ENCODE results near the gene BTLA. TPM values are rescaled to one million over a fixed set of nuclear protein-coding genes. Genes with fewer than 3 reads are reported as not detected.

Gene BTLA
- total RNA-seq, 4 donors from 2014 or later, result 2.9 TPM; not detected in 3

DNA sequence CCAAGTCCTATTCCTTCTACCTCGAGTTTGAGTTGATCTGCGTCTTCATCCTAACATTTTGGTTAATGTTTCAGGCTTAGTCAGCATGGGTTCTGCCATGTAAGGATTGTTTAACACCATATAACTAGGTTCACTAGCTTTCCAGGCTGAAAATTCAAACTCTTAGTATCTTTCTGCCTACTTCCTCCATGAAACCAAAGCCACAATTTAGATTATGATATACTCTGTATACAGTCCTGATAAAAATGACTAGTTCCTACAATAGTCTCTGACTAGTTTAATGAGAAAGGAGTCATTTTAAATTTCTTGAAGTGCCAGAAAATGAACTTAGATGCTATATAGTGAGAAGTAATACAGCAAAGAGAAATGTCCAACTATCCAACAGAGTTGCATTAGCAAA is 6.6 kb upstream of the BTLA start:
- DNase-seq (ENCODE audit: low spot score in 2 of 2), result no peak
- TF ChIP-seq, protein P1, sequence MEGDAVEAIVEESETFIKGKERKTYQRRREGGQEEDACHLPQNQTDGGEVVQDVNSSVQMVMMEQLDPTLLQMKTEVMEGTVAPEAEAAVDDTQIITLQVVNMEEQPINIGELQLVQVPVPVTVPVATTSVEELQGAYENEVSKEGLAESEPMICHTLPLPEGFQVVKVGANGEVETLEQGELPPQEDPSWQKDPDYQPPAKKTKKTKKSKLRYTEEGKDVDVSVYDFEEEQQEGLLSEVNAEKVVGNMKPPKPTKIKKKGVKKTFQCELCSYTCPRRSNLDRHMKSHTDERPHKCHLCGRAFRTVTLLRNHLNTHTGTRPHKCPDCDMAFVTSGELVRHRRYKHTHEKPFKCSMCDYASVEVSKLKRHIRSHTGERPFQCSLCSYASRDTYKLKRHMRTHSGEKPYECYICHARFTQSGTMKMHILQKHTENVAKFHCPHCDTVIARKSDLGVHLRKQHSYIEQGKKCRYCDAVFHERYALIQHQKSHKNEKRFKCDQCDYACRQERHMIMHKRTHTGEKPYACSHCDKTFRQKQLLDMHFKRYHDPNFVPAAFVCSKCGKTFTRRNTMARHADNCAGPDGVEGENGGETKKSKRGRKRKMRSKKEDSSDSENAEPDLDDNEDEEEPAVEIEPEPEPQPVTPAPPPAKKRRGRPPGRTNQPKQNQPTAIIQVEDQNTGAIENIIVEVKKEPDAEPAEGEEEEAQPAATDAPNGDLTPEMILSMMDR (IDR thresholded peaks at IDR 0.05), result no peak
- no peak for TF ChIP-seq POLR2A (IDR thresholded peaks at IDR 0.05)
- TF ChIP-seq POLR2AphosphoS5 (IDR thresholded peaks at IDR 0.05), result no peak
- Histone ChIP-seq H3K4me1 (no peaks in the 10 kb centered on the region), H3K4me3 (no peak overlapping the region), H3K27ac (no peak overlapping the region), H3K9me3 (no peaks in the 10 kb centered on the region), H3K36me3 (no peaks in the 10 kb centered on the region), H3K27me3 (no peaks in the 10 kb centered on the region)
- WGBS, result 24% methylated on average over 2 of the region's 2 CpGs

DNA sequence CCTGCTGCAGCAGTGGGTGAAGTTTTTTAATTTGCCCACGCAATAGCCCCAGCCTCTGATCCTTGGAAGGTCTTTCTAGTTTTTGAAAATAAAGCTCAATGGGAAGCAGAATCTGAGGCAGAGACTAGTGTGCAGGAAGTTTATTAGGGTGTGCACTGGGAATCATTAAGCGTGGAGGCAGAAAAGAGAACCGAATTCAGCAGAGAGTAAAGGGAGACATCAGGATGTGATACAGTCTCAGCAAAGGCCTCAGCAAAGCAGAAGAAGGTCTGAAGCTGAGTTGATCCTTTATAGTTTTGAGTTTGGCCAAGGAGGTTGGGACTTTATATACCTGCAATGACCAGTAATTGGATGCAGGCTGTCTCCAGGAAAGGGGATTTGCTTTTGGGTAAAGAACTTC is 4.9 kb upstream of the BTLA start:
- WGBS, result 73% methylated on average over 3 of the region's 3 CpGs
- Histone ChIP-seq H3K4me1 (no peaks in the 10 kb centered on the region), H3K27ac (no peak overlapping the region), H3K36me3 (no peaks in the 10 kb centered on the region), H3K4me3 (no peak overlapping the region), H3K9me3 (no peaks in the 10 kb centered on the region), H3K27me3 (no peaks in the 10 kb centered on the region)
- no peak for DNase-seq (ENCODE audit: low spot score in 2 of 2)
- no peak for TF ChIP-seq POLR2A (IDR thresholded peaks at IDR 0.05)
- TF ChIP-seq POLR2AphosphoS5 (IDR thresholded peaks at IDR 0.05), result no peak
- TF ChIP-seq, protein P1 (IDR thresholded peaks at IDR 0.05), result no peak
- no peak for TF ChIP-seq EP300 (IDR thresholded peaks at IDR 0.05)

DNA sequence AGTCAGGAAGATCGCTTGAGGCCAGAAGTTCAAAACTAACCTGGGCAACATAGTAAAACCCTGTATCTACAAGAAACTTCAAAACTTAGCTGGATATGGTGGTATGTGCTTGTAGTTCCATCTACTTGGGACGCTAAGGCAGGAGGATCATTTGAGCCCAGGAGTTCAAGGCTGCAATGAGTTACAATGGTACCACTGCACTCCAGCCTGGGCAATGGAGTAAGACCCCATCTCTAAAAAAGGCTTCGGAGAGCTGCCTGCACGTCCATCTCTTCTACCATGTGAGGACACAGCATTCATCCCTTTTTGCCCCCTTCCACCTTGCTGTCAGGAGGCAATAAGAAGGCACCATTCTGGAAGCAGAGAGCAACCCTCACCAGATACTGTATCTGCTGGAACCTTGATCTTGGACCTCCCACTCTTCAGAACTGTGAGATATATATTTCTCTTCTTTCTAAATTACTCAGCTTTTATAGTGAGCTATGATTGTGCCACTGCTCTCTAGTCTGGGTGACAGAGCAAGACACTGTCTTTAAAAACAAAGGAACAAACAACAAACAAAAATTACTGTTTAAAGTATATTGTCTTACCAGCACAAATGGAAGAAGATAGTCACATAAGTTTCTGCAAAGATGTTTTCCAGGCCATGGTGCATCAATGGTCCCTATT is 4.2 kb upstream of the BTLA start:
- 87% methylated on average over 4 of the region's 4 CpGs for WGBS
- no peak for TF ChIP-seq EP300 (IDR thresholded peaks at IDR 0.05)
- TF ChIP-seq, protein P1 (IDR thresholded peaks at IDR 0.05), result no peak
- no peak for TF ChIP-seq POLR2A (IDR thresholded peaks at IDR 0.05)
- TF ChIP-seq POLR2AphosphoS5 (IDR thresholded peaks at IDR 0.05), result no peak
- Histone ChIP-seq H3K9me3 (no peaks in the 10 kb centered on the region), H3K27ac (no peak overlapping the region), H3K4me3 (no peak overlapping the region), H3K36me3 (no peaks in the 10 kb centered on the region), H3K27me3 (no peaks in the 10 kb centered on the region), H3K4me1 (no peaks in the 10 kb centered on the region)
- DNase-seq (ENCODE audit: low spot score in 2 of 2), result no peak

DNA sequence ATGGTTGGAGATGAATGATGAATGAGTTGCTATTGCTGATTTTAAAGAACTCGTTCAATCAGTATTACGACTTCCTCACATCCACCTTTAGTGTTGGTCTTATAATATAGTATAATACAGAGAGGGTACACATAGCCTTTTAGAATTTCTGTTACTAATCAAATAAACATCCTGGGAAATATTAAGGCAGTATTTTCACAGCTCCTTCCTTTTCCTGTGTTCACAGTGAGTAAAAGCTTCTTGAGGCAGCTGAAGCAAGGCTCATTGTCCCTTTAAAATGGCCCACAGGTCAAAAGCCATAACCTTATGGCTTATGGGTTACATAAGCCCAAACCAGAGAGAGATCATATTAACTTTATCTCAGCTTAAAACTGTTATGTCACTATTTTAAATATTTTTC is 1.3 kb upstream of the BTLA start:
- TF ChIP-seq EP300 (IDR thresholded peaks at IDR 0.05) (no peak), POLR2AphosphoS5 (IDR thresholded peaks at IDR 0.05) (no peak), POLR2A (IDR thresholded peaks at IDR 0.05) (no peak)
- TF ChIP-seq, protein P1 (IDR thresholded peaks at IDR 0.05), result no peak
- no peaks in the 10 kb centered on the region for H3K9me3 ChIP-seq
- 85% methylated on average over 2 of the region's 2 CpGs for whole genome bisulfite sequencing
- no peak for DNase-seq (ENCODE audit: low spot score in 2 of 2)
- H3K4me3 ChIP-seq, result no peak overlapping the region
- H3K27ac ChIP-seq, result no peak overlapping the region
- H3K4me1 ChIP-seq, result no peaks in the 10 kb centered on the region
- no peaks in the 10 kb centered on the region for H3K27me3 ChIP-seq
- no peaks in the 10 kb centered on the region for H3K36me3 ChIP-seq

DNA sequence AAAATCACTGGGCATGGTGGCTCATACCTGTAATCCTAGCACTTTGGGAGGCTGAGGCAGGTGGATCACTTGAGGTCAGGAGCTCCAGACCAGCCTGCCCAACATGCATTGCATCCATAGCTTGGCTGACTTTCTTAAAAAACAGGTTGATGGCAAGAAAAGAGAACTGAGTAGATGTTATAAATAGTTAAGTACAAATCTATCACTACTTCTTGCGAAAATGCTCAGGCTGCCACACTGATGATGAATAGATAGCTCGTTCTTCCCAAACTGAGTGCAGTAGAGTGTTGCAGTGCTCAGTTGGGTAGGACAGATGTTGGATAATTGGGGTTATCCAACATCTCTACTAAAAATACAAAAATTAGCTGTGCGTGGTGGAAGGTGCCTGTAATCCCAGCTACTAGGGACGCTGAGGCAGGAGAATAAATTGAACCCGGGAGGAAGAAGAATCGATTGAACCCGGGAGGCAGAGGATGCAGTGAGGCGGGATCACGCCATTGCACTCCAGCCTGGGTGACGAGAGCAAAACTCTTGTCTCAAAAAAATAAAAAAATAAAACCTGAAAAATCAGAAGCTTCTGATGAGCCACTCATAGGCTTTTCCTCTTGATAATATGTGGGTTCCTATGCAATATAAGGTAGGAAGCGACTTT is 1.2 kb downstream of the BTLA start:
- no peak overlapping the region for H3K4me3 ChIP-seq
- no peak for DNase-seq (ENCODE audit: low spot score in 2 of 2)
- H3K27me3 ChIP-seq, result no peaks in the 10 kb centered on the region
- H3K9me3 ChIP-seq, result no peaks in the 10 kb centered on the region
- H3K36me3 ChIP-seq, result no peaks in the 10 kb centered on the region
- no peak overlapping the region for H3K27ac ChIP-seq
- H3K4me1 ChIP-seq, result no peaks in the 10 kb centered on the region
- 94% methylated on average over 11 of the region's 11 CpGs for WGBS
- TF ChIP-seq, protein P1 (IDR thresholded peaks at IDR 0.05), result no peak
- TF ChIP-seq EP300 (IDR thresholded peaks at IDR 0.05), result no peak
- TF ChIP-seq POLR2AphosphoS5 (IDR thresholded peaks at IDR 0.05), result no peak
- TF ChIP-seq POLR2A (IDR thresholded peaks at IDR 0.05), result no peak

Data from suprapubic skin (tissue), 4 donors.